GM21515 (cell line): Measurements from ENCODE around the gene APLF.
"Not testable (repeated sequence)": the region's sequence is repeated elsewhere in the genome, so short reads cannot be mapped to it uniquely, and the experiment has no call there.

ENCODE experiments used
- ATAC-seq: cut with Tn5 transposase; IDR thresholded peaks from one replicate; pipeline ENCODE4 v1.9.1; 2021; ENCODE audit not compliant: unreplicated experiment

APLF gene

GRCh38 chr2:68521037-68521436, 53.7 kb downstream of the APLF start:
- no peak for ATAC-seq

GRCh38 chr2:68526943-68527342, 59.6 kb downstream of the APLF start:
- ATAC-seq: not testable (repeated sequence)

- not testable (repeated sequence) for ATAC-seq
These were observed 60.1 kb downstream of the APLF start for GRCh38 chr2:68527343-68528081.

- ATAC-seq: not testable (repeated sequence)
These were observed 61.8 kb downstream of the APLF start for GRCh38 chr2:68529156-68529555.

GRCh38 chr2:68529651-68530050, 62.3 kb downstream of the APLF start:
- ATAC-seq: not testable (repeated sequence)

GRCh38 chr2:68536000-68536399, 68.6 kb downstream of the APLF start:
- no peak for ATAC-seq

- ATAC-seq: no peak
These were observed 69.6 kb downstream of the APLF start for GRCh38 chr2:68537011-68537410.

- no peak for ATAC-seq
These were observed 70.4 kb downstream of the APLF start for GRCh38 chr2:68537809-68538208.

- ATAC-seq: no peak
These were observed 77.4 kb downstream of the APLF start for GRCh38 chr2:68544811-68545210.

- no peak for ATAC-seq
These were observed 81.0 kb downstream of the APLF start for GRCh38 chr2:68548396-68548795.

GRCh38 chr2:68553098-68553497, 85.7 kb downstream of the APLF start:
- no peak for ATAC-seq

GRCh38 chr2:68555425-68556206, 88.2 kb downstream of the APLF start:
- ATAC-seq: not testable (repeated sequence)

- no peak for ATAC-seq
These were observed 89.0 kb downstream of the APLF start for GRCh38 chr2:68556381-68556780.

- ATAC-seq: no peak
These were observed 91.2 kb downstream of the APLF start for GRCh38 chr2:68558576-68558975.

- no peak for ATAC-seq
These were observed 92.3 kb downstream of the APLF start for GRCh38 chr2:68559692-68560091.

- ATAC-seq: no peak
These were observed 93.2 kb downstream of the APLF start for GRCh38 chr2:68560545-68560944.

- no peak for ATAC-seq
These were observed 94.0 kb downstream of the APLF start for GRCh38 chr2:68561372-68561771.

- ATAC-seq: no peak
These were observed 95.5 kb downstream of the APLF start for GRCh38 chr2:68562934-68563333.

- ATAC-seq: no peak
These were observed 97.0 kb downstream of the APLF start for GRCh38 chr2:68564426-68564825.

GRCh38 chr2:68565273-68565672, 97.9 kb downstream of the APLF start:
- no peak for ATAC-seq

GRCh38 chr2:68565858-68566257, 98.5 kb downstream of the APLF start:
- no peak for ATAC-seq

- no peak for ATAC-seq
These were observed 99.0 kb downstream of the APLF start for GRCh38 chr2:68566362-68566761.
